ENCODE measurements around the gene OGDH. TPM values are rescaled to one million over a fixed set of nuclear protein-coding genes. Genes with fewer than 3 reads are reported as not detected.

The OGDH gene
- total and polyA plus RNA-seq, 4 donors, result 10.8 to 71.2 (median 41.2) TPM

DNA sequence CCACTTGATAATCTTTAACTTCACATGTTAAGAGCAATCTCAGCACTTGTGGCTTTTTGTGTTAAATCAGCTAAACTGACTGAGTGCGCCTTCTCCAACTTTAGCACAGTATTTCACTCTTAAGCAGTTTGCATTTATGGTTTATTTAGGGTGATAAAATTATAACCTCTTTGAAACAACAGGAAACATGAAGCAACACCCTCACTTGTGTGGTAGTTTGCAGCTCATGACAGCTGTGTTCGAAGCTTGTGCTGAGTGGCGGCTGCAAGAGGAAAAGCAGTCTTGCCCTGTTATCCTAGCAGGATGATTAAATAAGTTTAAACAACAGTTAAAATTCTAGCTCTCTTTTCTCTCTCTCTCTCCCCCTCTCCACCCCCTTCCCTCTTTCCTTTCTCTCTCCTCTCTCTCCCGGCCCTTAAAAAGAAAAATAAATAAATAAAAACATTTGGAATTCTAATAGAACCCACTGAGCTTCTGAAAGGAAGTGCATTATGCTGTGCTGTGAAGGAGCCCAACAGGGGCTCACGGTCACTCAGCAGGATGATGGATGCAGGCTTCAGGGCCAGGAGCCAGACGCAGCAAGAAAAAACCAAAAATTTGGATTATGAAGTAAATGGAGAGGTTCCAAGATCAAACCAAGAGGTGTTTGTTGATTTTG, 25.2 kb downstream of the OGDH start (continued):
- TF ChIP-seq CTCF (IDR thresholded peaks at IDR 0.05; ENCODE audit: low read depth, low read length, missing input control) (no peak), RAD21 (IDR thresholded peaks at IDR 0.05) (no peak), RXRA (IDR thresholded peaks at IDR 0.05) (no peak), GABPA (IDR thresholded peaks at IDR 0.05 in 1 of 2, conservative IDR thresholded peaks at IDR 0.05 in 1 of 2) (no peak)

DNA sequence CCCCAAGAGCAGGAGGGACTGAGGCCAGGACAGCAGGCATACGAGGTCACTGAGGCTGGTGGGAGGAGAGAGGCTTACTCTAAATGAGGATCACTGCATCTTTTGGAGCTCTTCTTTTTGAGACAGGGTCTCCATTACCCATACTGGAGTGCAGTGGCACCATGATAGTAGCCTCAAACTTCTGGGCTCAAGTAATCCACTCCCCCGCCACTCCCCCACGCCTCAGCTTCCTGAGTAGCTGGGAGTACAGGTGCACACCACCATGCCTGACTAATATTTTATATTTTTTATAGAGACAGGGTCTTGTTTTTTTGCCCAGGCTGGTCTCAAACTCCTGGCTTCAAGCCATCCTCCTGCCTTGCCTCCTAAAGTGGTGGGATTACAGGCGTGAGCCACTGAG, 25.8 kb downstream of the OGDH start:
- H3K9me3 ChIP-seq (ENCODE audit: control insufficient read depth in 4 of 4, low read length in 3 of 4), result no peaks in the 10 kb centered on the region
- H3K9ac ChIP-seq (ENCODE audit: low read depth in 1 of 2, low read length in 2 of 2), result no peak overlapping the region
- no peak for TF ChIP-seq TAF1 (conservative IDR thresholded peaks at IDR 0.05)
- no peak for TF ChIP-seq SP1 (IDR thresholded peaks at IDR 0.05)
- TF ChIP-seq CTCF (IDR thresholded peaks at IDR 0.05; ENCODE audit: low read depth, low read length, missing input control), result no peak
- no peak for TF ChIP-seq GABPA (IDR thresholded peaks at IDR 0.05 in 1 of 2, conservative IDR thresholded peaks at IDR 0.05 in 1 of 2)
- TF ChIP-seq RAD21 (IDR thresholded peaks at IDR 0.05), result no peak
- TF ChIP-seq FOXA2 (IDR thresholded peaks at IDR 0.05), result no peak
- no peak for TF ChIP-seq FOXA1 (IDR thresholded peaks at IDR 0.05)
- TF ChIP-seq YY1 (IDR thresholded peaks at IDR 0.05), result no peak
- TF ChIP-seq MAX (IDR thresholded peaks at IDR 0.05), result no peak
- no peak for TF ChIP-seq JUND (IDR thresholded peaks at IDR 0.05)
- TF ChIP-seq, protein P1, sequence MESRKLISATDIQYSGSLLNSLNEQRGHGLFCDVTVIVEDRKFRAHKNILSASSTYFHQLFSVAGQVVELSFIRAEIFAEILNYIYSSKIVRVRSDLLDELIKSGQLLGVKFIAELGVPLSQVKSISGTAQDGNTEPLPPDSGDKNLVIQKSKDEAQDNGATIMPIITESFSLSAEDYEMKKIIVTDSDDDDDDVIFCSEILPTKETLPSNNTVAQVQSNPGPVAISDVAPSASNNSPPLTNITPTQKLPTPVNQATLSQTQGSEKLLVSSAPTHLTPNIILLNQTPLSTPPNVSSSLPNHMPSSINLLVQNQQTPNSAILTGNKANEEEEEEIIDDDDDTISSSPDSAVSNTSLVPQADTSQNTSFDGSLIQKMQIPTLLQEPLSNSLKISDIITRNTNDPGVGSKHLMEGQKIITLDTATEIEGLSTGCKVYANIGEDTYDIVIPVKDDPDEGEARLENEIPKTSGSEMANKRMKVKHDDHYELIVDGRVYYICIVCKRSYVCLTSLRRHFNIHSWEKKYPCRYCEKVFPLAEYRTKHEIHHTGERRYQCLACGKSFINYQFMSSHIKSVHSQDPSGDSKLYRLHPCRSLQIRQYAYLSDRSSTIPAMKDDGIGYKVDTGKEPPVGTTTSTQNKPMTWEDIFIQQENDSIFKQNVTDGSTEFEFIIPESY (IDR thresholded peaks at IDR 0.05), result no peak
- TF ChIP-seq HNF4A (conservative IDR thresholded peaks at IDR 0.05), result no peak
- no peaks in the 10 kb centered on the region for H3K27me3 ChIP-seq (ENCODE audit: control insufficient read depth in 4 of 4, insufficient read depth in 4 of 4, low read length in 3 of 4)
- peaks cover 3 to 35% (median 20%) of the 10 kb centered on the region in 4 donors for H3K4me1 ChIP-seq (ENCODE audit: control insufficient read depth in 4 of 4, insufficient read depth in 4 of 4, low read length in 3 of 4)
- H3K27ac ChIP-seq (ENCODE audit: low read depth in 1 of 2, low read length in 2 of 2), result no peak overlapping the region
- WGBS, result 91% methylated on average over 4 of the region's 4 CpGs
- DNase-seq (ENCODE audit: low spot score), result no peak
- H3K36me3 ChIP-seq (ENCODE audit: control insufficient read depth in 4 of 4, insufficient read depth in 3 of 4, low read depth in 1 of 4, low read length in 3 of 4), result no peaks in the 10 kb centered on the region
- no peak overlapping the region for H3K4me3 ChIP-seq (ENCODE audit: low read depth in 1 of 3, low read length in 3 of 3)
